ENCODE results near the gene KDR. TPM values are rescaled to one million over a fixed set of nuclear protein-coding genes. Genes with fewer than 3 reads are reported as not detected.

KDR gene
- total RNA-seq, 4 donors from 2014 or later = 101 to 218 (median 117) TPM

GRCh38 chr4:55055529-55055928, 69.9 kb downstream of the KDR start:
- no peaks in the 10 kb centered on the region for H3K9me3 ChIP-seq
- H3K4me3 ChIP-seq = no peak overlapping the region
- no peak for TF ChIP-seq POLR2A (IDR thresholded peaks at IDR 0.05)
- no peak for TF ChIP-seq CTCF (IDR thresholded peaks at IDR 0.05)
- H3K27me3 ChIP-seq = no peaks in the 10 kb centered on the region
- no peaks in the 10 kb centered on the region for H3K36me3 ChIP-seq
- H3K27ac ChIP-seq = no peak overlapping the region
- intact Hi-C loops (cut with DNase I; ENCODE audit: low total_unique reads) = no loop called here
- no peaks in the 10 kb centered on the region for H3K4me1 ChIP-seq
- no peak for DNase-seq

GRCh38 chr4:55051532-55051931, 73.9 kb downstream of the KDR start:
- Histone ChIP-seq H3K36me3 (no peaks in the 10 kb centered on the region), H3K27ac (no peak overlapping the region), H3K4me3 (no peak overlapping the region), H3K9me3 (no peaks in the 10 kb centered on the region), H3K4me1 (no peaks in the 10 kb centered on the region), H3K27me3 (no peaks in the 10 kb centered on the region)
- no peak for DNase-seq
- intact Hi-C loops (cut with DNase I; ENCODE audit: low total_unique reads) = no loop called here
- TF ChIP-seq POLR2A (IDR thresholded peaks at IDR 0.05) = no peak
- no peak for TF ChIP-seq CTCF (IDR thresholded peaks at IDR 0.05)

- no peaks in the 10 kb centered on the region for H3K36me3 ChIP-seq
- H3K4me1 ChIP-seq = no peaks in the 10 kb centered on the region
- H3K27me3 ChIP-seq = no peaks in the 10 kb centered on the region
- H3K4me3 ChIP-seq = no peak overlapping the region
- TF ChIP-seq CTCF (IDR thresholded peaks at IDR 0.05) = no peak
- TF ChIP-seq POLR2A (IDR thresholded peaks at IDR 0.05) = no peak
- intact Hi-C loops (cut with DNase I; ENCODE audit: low total_unique reads) = no loop called here
- DNase-seq = no peak
- H3K27ac ChIP-seq = peak overlapping the region in 1 of 2 donors; percentile 52
- H3K9me3 ChIP-seq = no peaks in the 10 kb centered on the region
Observed at GRCh38 chr4:55050418-55050950, 74.9 kb downstream of the KDR start.

- intact Hi-C loops (cut with DNase I; ENCODE audit: low total_unique reads) = no loop called here
- DNase-seq = peak; percentile 54 to 74
- no peaks in the 10 kb centered on the region for H3K27me3 ChIP-seq
- no peak overlapping the region for H3K4me3 ChIP-seq
- H3K9me3 ChIP-seq = no peaks in the 10 kb centered on the region
- no peaks in the 10 kb centered on the region for H3K36me3 ChIP-seq
- TF ChIP-seq POLR2A (IDR thresholded peaks at IDR 0.05) (no peak), CTCF (IDR thresholded peaks at IDR 0.05) (no peak)
- H3K4me1 ChIP-seq = peaks cover 10 to 14% of the 10 kb centered on the region in 2 donors
- peak overlapping the region; percentile 76 to 84 for H3K27ac ChIP-seq
Observed at GRCh38 chr4:55038176-55038890, 87.1 kb downstream of the KDR start.

GRCh38 chr4:55037728-55038127, 87.7 kb downstream of the KDR start:
- DNase-seq = no peak
- Histone ChIP-seq H3K9me3 (no peaks in the 10 kb centered on the region), H3K4me3 (no peak overlapping the region), H3K4me1 (peaks cover 10 to 14% of the 10 kb centered on the region in 2 donors), H3K36me3 (no peaks in the 10 kb centered on the region), H3K27ac (peak overlapping the region; percentile 76 to 84), H3K27me3 (no peaks in the 10 kb centered on the region)
- intact Hi-C loops (cut with DNase I; ENCODE audit: low total_unique reads) = no loop called here
- TF ChIP-seq POLR2A (IDR thresholded peaks at IDR 0.05) (no peak), CTCF (IDR thresholded peaks at IDR 0.05) (no peak)
